Endothelial cell (in vitro differentiated cells): ENCODE data around the gene CPLX3. TPM values are rescaled to one million over a fixed set of nuclear protein-coding genes. Genes with fewer than 3 reads are reported as not detected.

Source experiments
- DNase-seq: peaks from one replicate; pipeline ENCODE4 v3.0.0; 2021; ENCODE audit warnings: low spot score
- H3K27ac Mint-ChIP-seq: one replicate; pipeline ENCODE4 v1.8.0; 2021; ENCODE audit warnings: mixed read lengths, inconsistent platforms; ENCODE audit not compliant: unreplicated experiment
- H3K27me3 Mint-ChIP-seq: one replicate; pipeline ENCODE4 v1.8.0; 2021; ENCODE audit warnings: mild to moderate bottlenecking, moderate library complexity, mixed read lengths, inconsistent platforms; ENCODE audit not compliant: unreplicated experiment
- H3K36me3 Mint-ChIP-seq: one replicate; pipeline ENCODE4 v1.8.0; 2021; ENCODE audit warnings: mild to moderate bottlenecking, low read depth, mixed read lengths, inconsistent platforms; ENCODE audit not compliant: unreplicated experiment
- H3K4me1 Mint-ChIP-seq: one replicate; pipeline ENCODE4 v1.8.0; 2021; ENCODE audit warnings: mild to moderate bottlenecking, mixed read lengths, inconsistent platforms; ENCODE audit not compliant: unreplicated experiment
- H3K4me3 Mint-ChIP-seq: one replicate; pipeline ENCODE4 v1.8.0; 2021; ENCODE audit warnings: mild to moderate bottlenecking, mixed read lengths, inconsistent platforms; ENCODE audit not compliant: unreplicated experiment
- H3K9me3 Mint-ChIP-seq: one replicate; pipeline ENCODE4 v1.8.0; 2021; ENCODE audit warnings: mixed read lengths, inconsistent platforms; ENCODE audit not compliant: unreplicated experiment
- total RNA-seq: library from RNA; stranded (reverse); fragmentation: NEBNext Ultra II Directional; extraction: Animal tissue kit (Norgen Biotek cat#: 25700); gene quantifications from one replicate; pipeline ENCODE4 v1.2.1, GENCODE V29; 2021; ENCODE audit not compliant: unreplicated experiment
- TF ChIP-seq, protein P1 (sequence below): fragments of 200-600 bp; sonication (generic); IDR thresholded peaks from one replicate; pipeline ENCODE4 v1.5.0; 2021; ENCODE audit warnings: antibody characterized with exemption; ENCODE audit not compliant: unreplicated experiment

The CPLX3 gene
- total RNA-seq, 1 donor from 2014 or later: not detected

DNA sequence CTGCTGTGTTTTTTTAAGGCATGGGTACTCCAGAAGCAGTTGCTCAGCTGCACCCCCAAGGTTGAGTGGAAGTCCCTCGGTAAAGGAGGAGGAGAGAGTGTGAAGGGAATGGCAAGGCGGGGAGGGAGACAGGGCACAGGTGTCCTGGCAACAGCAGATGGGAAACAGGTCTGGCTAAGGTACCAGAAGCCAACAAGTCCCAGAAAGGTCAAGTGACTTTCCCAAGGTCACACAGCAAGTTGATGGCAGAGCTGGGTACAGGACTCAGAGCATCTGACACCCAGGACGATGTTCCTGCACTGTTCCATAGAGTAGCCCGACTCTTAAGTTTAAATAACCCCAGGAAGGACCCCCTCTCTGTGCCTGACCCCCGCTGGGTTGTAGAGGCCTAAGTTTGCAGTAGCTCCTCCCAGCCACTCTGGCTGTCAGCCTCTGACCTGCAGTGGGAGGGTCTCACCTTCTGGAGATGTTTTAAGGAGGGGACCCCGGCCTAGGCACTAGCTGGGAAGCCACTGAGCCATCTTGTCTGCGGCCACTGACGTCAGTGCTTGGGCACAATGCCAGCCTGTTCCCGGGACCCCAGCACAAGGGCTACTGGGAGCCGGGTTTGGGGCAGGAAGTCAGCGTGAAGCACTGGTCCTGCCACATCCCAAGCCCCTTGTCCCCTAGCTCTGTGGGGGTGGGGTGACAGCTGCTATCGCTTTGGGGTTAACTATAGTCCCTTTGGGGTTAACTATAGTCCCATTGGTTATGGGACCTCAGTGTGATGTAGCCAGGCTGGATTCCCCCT is 34.0 kb upstream of the CPLX3 start:
- no peak for DNase-seq
- Mint-ChIP-seq H3K9me3 (no peaks in the 10 kb centered on the region), H3K27ac (no peak overlapping the region), H3K36me3 (peaks cover 4% of the 10 kb centered on the region), H3K4me1 (peaks cover 31% of the 10 kb centered on the region), H3K27me3 (peaks cover 2% of the 10 kb centered on the region), H3K4me3 (no peak overlapping the region)
- TF ChIP-seq, protein P1, sequence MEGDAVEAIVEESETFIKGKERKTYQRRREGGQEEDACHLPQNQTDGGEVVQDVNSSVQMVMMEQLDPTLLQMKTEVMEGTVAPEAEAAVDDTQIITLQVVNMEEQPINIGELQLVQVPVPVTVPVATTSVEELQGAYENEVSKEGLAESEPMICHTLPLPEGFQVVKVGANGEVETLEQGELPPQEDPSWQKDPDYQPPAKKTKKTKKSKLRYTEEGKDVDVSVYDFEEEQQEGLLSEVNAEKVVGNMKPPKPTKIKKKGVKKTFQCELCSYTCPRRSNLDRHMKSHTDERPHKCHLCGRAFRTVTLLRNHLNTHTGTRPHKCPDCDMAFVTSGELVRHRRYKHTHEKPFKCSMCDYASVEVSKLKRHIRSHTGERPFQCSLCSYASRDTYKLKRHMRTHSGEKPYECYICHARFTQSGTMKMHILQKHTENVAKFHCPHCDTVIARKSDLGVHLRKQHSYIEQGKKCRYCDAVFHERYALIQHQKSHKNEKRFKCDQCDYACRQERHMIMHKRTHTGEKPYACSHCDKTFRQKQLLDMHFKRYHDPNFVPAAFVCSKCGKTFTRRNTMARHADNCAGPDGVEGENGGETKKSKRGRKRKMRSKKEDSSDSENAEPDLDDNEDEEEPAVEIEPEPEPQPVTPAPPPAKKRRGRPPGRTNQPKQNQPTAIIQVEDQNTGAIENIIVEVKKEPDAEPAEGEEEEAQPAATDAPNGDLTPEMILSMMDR: no peak

DNA sequence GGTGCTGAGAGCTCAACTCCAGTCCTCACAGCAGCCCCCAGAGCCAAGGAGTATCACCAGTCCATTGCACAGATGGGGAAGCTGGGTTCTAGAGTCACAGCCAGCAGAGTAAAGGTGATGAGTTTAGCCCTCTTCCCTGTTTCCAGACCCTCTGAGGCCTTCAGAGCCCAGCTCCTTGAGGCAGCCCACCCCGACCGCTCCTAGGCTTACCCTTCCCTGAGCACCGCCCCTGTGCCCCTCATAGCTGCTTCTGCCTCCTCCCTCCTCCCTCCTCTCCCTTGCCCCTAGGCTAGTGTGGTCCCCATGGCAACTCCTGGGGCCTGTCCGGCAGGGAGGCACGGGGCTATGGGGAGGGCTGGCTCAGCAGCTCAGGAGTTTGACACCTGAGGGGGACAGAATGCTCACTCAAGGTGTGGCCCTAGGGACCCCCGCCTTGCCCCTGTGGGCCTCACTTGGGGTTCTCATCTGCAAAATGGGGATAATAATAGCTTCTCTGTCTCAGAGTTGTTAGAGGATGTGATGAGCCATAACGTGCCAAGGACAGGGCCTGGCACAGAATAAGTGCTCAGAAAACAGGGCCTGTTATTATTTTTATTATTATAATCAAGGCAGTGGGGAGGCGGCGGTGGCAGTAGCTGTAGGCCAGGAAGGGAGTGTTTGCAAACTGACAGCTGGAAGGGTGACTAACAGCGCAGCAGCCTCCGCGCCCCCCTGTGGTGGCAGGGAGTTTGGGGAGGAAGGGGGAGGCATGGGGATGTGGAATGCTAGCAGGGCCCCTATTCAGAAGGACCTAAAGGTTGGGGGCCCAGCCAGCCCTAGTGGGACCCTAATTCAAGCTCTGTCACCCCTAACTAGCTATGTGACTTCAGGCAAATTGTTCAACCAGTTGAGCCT is 33.0 kb upstream of the CPLX3 start:
- H3K27ac Mint-ChIP-seq: no peak overlapping the region
- H3K27me3 Mint-ChIP-seq: peaks cover 2% of the 10 kb centered on the region
- H3K4me3 Mint-ChIP-seq: no peak overlapping the region
- TF ChIP-seq, protein P1: no peak
- H3K36me3 Mint-ChIP-seq: peaks cover 4% of the 10 kb centered on the region
- peaks cover 22% of the 10 kb centered on the region for H3K4me1 Mint-ChIP-seq
- DNase-seq: no peak
- no peaks in the 10 kb centered on the region for H3K9me3 Mint-ChIP-seq

DNA sequence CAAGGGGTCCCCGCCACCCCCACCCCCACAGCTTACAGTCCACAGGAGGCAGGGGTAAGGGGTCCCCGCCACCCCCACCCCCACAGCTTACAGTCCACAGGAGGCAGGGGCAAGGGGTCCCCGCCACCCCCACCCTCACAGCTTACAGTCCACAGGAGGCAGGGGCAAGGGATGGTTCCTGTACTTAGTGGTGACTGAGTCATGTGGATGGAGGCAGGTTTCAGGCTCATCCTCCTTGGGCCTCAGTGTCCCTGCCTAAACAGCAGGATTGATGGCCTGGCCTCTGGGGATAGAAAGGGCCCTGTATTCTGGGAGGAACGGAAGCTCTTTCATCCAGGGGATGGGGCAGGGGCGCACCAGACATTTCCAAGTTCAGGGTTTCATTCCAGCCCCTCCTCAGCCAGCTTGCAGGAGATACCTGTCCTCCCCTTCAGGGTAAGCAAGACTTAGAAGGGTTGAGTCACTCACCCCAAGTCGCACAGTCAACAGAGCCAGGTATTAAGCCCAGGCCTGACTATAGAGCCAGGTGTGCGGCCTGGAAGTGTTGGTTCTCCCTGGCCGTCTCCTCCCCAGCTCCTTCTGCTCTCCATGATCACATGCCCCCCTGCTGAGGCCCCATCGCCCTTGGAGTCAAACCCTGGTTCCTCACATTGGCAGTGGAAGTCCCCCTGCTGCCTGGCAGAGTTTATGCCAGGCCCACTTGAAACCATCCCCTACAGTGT is 32.0 kb upstream of the CPLX3 start:
- H3K36me3 Mint-ChIP-seq: peaks cover 4% of the 10 kb centered on the region
- peaks cover 4% of the 10 kb centered on the region for H3K27me3 Mint-ChIP-seq
- DNase-seq: no peak
- H3K27ac Mint-ChIP-seq: no peak overlapping the region
- no peaks in the 10 kb centered on the region for H3K9me3 Mint-ChIP-seq
- no peak overlapping the region for H3K4me3 Mint-ChIP-seq
- TF ChIP-seq, protein P1: no peak
- peaks cover 13% of the 10 kb centered on the region for H3K4me1 Mint-ChIP-seq

DNA sequence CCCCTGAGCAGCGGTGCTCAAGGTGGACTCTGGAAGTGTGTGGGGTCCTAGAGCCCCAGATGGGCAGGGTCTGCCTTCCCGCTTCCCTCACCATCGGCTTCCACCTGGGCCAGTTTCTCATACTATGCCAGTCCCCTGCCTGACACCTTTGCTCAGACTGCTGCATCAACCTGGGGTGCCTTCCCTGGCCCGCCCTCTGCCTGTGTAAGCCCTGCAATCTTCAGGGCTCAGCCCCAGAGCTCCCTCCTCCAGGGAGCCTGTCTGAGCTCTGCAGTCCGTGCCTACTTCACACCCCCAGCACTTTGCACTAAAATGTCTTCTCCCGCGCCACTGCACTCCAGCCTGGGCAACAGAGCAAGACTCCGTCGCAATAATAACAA is 31.5 kb upstream of the CPLX3 start:
- DNase-seq: no peak
- Mint-ChIP-seq H3K27me3 (peaks cover 4% of the 10 kb centered on the region), H3K4me3 (no peak overlapping the region), H3K27ac (no peak overlapping the region), H3K36me3 (peaks cover 4% of the 10 kb centered on the region), H3K9me3 (no peaks in the 10 kb centered on the region), H3K4me1 (peaks cover 8% of the 10 kb centered on the region)
- TF ChIP-seq, protein P1: no peak
